MM.1S (cell line): ENCODE data around the gene EPHA6.
A peak's percentile ranks its signal among the peaks of the same experiment; 100 is the strongest.

Experiments
- DNase-seq: peaks from one replicate; pipeline ENCODE4 v3.0.0-alpha.2; 2015
- H2AFZ ChIP-seq: fragments of 300-600 bp; sonication (generic); 2 replicates; pipeline ENCODE4 v1.6.0; 2016; ENCODE audit warnings: antibody characterized with exemption, low read length
- H3F3A ChIP-seq: fragments of 300-600 bp; sonication (generic); 2 replicates; pipeline ENCODE4 v1.6.1; 2016; ENCODE audit warnings: mild to moderate bottlenecking, antibody characterized with exemption, low read length, moderate library complexity, mixed read lengths; ENCODE audit not compliant: insufficient read depth
- H3K27ac ChIP-seq: fragments of 300-600 bp; sonication (generic); 2 replicates; pipeline ENCODE4 v1.5.1; 2016; ENCODE audit warnings: mild to moderate bottlenecking, low read length
- H3K27me3 ChIP-seq: fragments of 300-600 bp; sonication (generic); replicated peaks from 2 replicates; pipeline ENCODE4 v1.6.0; 2016; ENCODE audit warnings: low read length; ENCODE audit not compliant: insufficient read depth
- H3K36me3 ChIP-seq: fragments of 300-600 bp; sonication (generic); replicated peaks from 2 replicates; pipeline ENCODE4 v1.6.1; 2016; ENCODE audit warnings: mild to moderate bottlenecking, low read length, mixed read lengths; ENCODE audit not compliant: insufficient read depth
- H3K4me1 ChIP-seq: fragments of 300-600 bp; sonication (generic); 2 replicates; pipeline ENCODE4 v1.6.1; 2016; ENCODE audit warnings: low read length, mixed read lengths
- H3K4me2 ChIP-seq: fragments of 300-600 bp; sonication (generic); 2 replicates; pipeline ENCODE4 v1.6.0; 2016; ENCODE audit warnings: low read depth, low read length
- H3K4me3 ChIP-seq: fragments of 300-600 bp; sonication (generic); 2 replicates; pipeline ENCODE4 v1.5.1; 2016; ENCODE audit warnings: low read length, mixed read lengths
- H3K79me2 ChIP-seq: fragments of 300-600 bp; sonication (generic); 2 replicates; pipeline ENCODE4 v1.6.1; 2016; ENCODE audit warnings: mixed run types, low read length, mixed read lengths
- H3K9ac ChIP-seq: fragments of 300-600 bp; sonication (generic); 2 replicates; pipeline ENCODE4 v1.6.1; 2016; ENCODE audit warnings: low read length, mixed read lengths
- H3K9me2 ChIP-seq: fragments of 300-600 bp; sonication (generic); replicated peaks from 2 replicates; pipeline ENCODE4 v1.6.1; 2016; ENCODE audit warnings: mild to moderate bottlenecking, low read length, mixed read lengths; ENCODE audit not compliant: insufficient read depth
- H3K9me3 ChIP-seq: fragments of 300-600 bp; sonication (generic); replicated peaks from 2 replicates; pipeline ENCODE4 v1.6.1; 2016; ENCODE audit warnings: mild to moderate bottlenecking, low read length, mixed read lengths; ENCODE audit not compliant: insufficient read depth
- H4K20me1 ChIP-seq: fragments of 300-600 bp; sonication (generic); 2 replicates; pipeline ENCODE4 v1.6.1; 2016; ENCODE audit warnings: mild to moderate bottlenecking, low read length, moderate library complexity, mixed read lengths; ENCODE audit not compliant: insufficient read depth
- EZH2 ChIP-seq: fragments of 300-600 bp; sonication (generic); optimal IDR thresholded peaks from 2 replicates; pipeline ENCODE3; 2017; ENCODE audit warnings: low read depth, mild to moderate bottlenecking, antibody characterized with exemption, low read length, mixed read lengths
- EZH2phosphoT487 ChIP-seq: fragments of 300-600 bp; sonication (generic); IDR thresholded peaks from 2 replicates; pipeline ENCODE4 v1.6.1; 2018; ENCODE audit warnings: antibody characterized with exemption, low read length
- TF ChIP-seq, protein P1 (sequence below): fragments of 300-600 bp; sonication (generic); IDR thresholded peaks from 2 replicates; pipeline ENCODE4 v1.5.1; 2016; ENCODE audit warnings: antibody characterized with exemption, low read length, mixed read lengths

EPHA6 gene

GRCh38 chr3:96986241-96986640 is 171.8 kb downstream of the EPHA6 start:
- Histone ChIP-seq H3K4me1 (no peaks in the 10 kb centered on the region), H3K9ac (no peak overlapping the region), H2AFZ (no peak overlapping the region), H3K27me3 (no peaks in the 10 kb centered on the region), H3K79me2 (no peaks in the 10 kb centered on the region), H4K20me1 (no peaks in the 10 kb centered on the region), H3K36me3 (no peaks in the 10 kb centered on the region), H3F3A (no peaks in the 10 kb centered on the region), H3K4me3 (no peak overlapping the region), H3K9me2 (no peaks in the 10 kb centered on the region), H3K9me3 (no peaks in the 10 kb centered on the region), H3K27ac (no peak overlapping the region), H3K4me2 (no peak overlapping the region)
- peak; percentile 45 for DNase-seq
- TF ChIP-seq EZH2phosphoT487 (no peak), EZH2 (no peak)
- TF ChIP-seq, protein P1, sequence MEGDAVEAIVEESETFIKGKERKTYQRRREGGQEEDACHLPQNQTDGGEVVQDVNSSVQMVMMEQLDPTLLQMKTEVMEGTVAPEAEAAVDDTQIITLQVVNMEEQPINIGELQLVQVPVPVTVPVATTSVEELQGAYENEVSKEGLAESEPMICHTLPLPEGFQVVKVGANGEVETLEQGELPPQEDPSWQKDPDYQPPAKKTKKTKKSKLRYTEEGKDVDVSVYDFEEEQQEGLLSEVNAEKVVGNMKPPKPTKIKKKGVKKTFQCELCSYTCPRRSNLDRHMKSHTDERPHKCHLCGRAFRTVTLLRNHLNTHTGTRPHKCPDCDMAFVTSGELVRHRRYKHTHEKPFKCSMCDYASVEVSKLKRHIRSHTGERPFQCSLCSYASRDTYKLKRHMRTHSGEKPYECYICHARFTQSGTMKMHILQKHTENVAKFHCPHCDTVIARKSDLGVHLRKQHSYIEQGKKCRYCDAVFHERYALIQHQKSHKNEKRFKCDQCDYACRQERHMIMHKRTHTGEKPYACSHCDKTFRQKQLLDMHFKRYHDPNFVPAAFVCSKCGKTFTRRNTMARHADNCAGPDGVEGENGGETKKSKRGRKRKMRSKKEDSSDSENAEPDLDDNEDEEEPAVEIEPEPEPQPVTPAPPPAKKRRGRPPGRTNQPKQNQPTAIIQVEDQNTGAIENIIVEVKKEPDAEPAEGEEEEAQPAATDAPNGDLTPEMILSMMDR = no peak

- H3K9me2 ChIP-seq = no peaks in the 10 kb centered on the region
- TF ChIP-seq, protein P1 = no peak
- TF ChIP-seq EZH2 (no peak), EZH2phosphoT487 (no peak)
- DNase-seq = no peak
- H3K79me2 ChIP-seq = no peaks in the 10 kb centered on the region
- H3F3A ChIP-seq = no peaks in the 10 kb centered on the region
- no peaks in the 10 kb centered on the region for H3K4me1 ChIP-seq
- no peak overlapping the region for H3K4me2 ChIP-seq
- H3K9ac ChIP-seq = no peak overlapping the region
- H3K27me3 ChIP-seq = no peaks in the 10 kb centered on the region
- no peak overlapping the region for H3K4me3 ChIP-seq
- H3K27ac ChIP-seq = no peak overlapping the region
- no peaks in the 10 kb centered on the region for H3K9me3 ChIP-seq
- no peak overlapping the region for H2AFZ ChIP-seq
- H3K36me3 ChIP-seq = no peaks in the 10 kb centered on the region
- H4K20me1 ChIP-seq = no peaks in the 10 kb centered on the region
Measured at GRCh38 chr3:96991231-96991630, 176.8 kb downstream of the EPHA6 start.

- H3K79me2 ChIP-seq = no peaks in the 10 kb centered on the region
- no peak overlapping the region for H3K4me3 ChIP-seq
- H2AFZ ChIP-seq = no peak overlapping the region
- no peaks in the 10 kb centered on the region for H3F3A ChIP-seq
- DNase-seq = no peak
- no peak for TF ChIP-seq EZH2
- no peak for TF ChIP-seq EZH2phosphoT487
- TF ChIP-seq, protein P1 = no peak
- H3K27ac ChIP-seq = no peak overlapping the region
- no peaks in the 10 kb centered on the region for H3K9me2 ChIP-seq
- no peaks in the 10 kb centered on the region for H3K27me3 ChIP-seq
- no peaks in the 10 kb centered on the region for H4K20me1 ChIP-seq
- H3K4me2 ChIP-seq = no peak overlapping the region
- H3K9ac ChIP-seq = no peak overlapping the region
- H3K36me3 ChIP-seq = no peaks in the 10 kb centered on the region
- no peaks in the 10 kb centered on the region for H3K4me1 ChIP-seq
- H3K9me3 ChIP-seq = no peaks in the 10 kb centered on the region
Measured at GRCh38 chr3:96991800-96992365, 177.5 kb downstream of the EPHA6 start.
